RPMI7951 (cell line): ENCODE results near the gene INTS11. TPM values are rescaled to one million over a fixed set of nuclear protein-coding genes. Genes with fewer than 3 reads are reported as not detected.

ENCODE experiments used
- DNase-seq: peaks from one replicate; pipeline ENCODE4 v3.0.0-alpha.2; 2012; ENCODE audit warnings: low read depth
- total RNA-seq: library from RNA; depleted of rRNA; stranded (reverse); fragments of >200 nt; shearing (Covaris generic); gene quantifications from 2 replicates; pipeline ENCODE4 v1.2.3, GENCODE V29; 2014

Gene INTS11
- total RNA-seq, 1 experiment from 2014 or later: 62.6 TPM

- no peak for DNase-seq
Measured at GRCh38 chr1:1285102-1285571, 39.3 kb downstream of the INTS11 start.

GRCh38 chr1:1284221-1285101, 40.0 kb downstream of the INTS11 start:
- DNase-seq: no peak

- no peak for DNase-seq
Measured at GRCh38 chr1:1283821-1284220, 40.6 kb downstream of the INTS11 start.

GRCh38 chr1:1282998-1283397, 41.5 kb downstream of the INTS11 start:
- peak; percentile 81 for DNase-seq

GRCh38 chr1:1281533-1282321, 42.7 kb downstream of the INTS11 start:
- DNase-seq: peak; percentile 72

- no peak for DNase-seq
Measured at GRCh38 chr1:1280782-1281481, 43.5 kb downstream of the INTS11 start.

- DNase-seq: no peak
Measured at GRCh38 chr1:1279028-1279427, 45.4 kb downstream of the INTS11 start.

- DNase-seq: no peak
Measured at GRCh38 chr1:1278620-1279019, 45.8 kb downstream of the INTS11 start.

GRCh38 chr1:1275836-1276235, 48.6 kb downstream of the INTS11 start:
- no peak for DNase-seq

GRCh38 chr1:1274931-1275431, 49.5 kb downstream of the INTS11 start:
- no peak for DNase-seq

- no peak for DNase-seq
Measured at GRCh38 chr1:1274299-1274930, 50.0 kb downstream of the INTS11 start.

GRCh38 chr1:1273512-1274298, 50.8 kb downstream of the INTS11 start, which contains the start of gene UBE2J2:
UBE2J2 (minus strand) TSS chr1:1273854; CDS start chr1:1267992, 5,862 bp downstream.
- peak; percentile 89 for DNase-seq

- no peak for DNase-seq
Measured at GRCh38 chr1:1273209-1273511, 51.3 kb downstream of the INTS11 start.

GRCh38 chr1:1272341-1273208, 51.9 kb downstream of the INTS11 start:
- DNase-seq: peak; percentile 27

- DNase-seq: no peak
Measured at GRCh38 chr1:1270813-1271212, 53.6 kb downstream of the INTS11 start.

GRCh38 chr1:1268284-1268682, 56.2 kb downstream of the INTS11 start:
- DNase-seq: no peak

- no peak for DNase-seq
Measured at GRCh38 chr1:1267488-1268283, 56.8 kb downstream of the INTS11 start.

GRCh38 chr1:1264868-1265272, 59.6 kb downstream of the INTS11 start:
- peak; percentile 98 for DNase-seq

GRCh38 chr1:1264026-1264425, 60.4 kb downstream of the INTS11 start:
- no peak for DNase-seq
